Measurements from ENCODE around the gene SYTL1.

SYTL1 gene

DNA sequence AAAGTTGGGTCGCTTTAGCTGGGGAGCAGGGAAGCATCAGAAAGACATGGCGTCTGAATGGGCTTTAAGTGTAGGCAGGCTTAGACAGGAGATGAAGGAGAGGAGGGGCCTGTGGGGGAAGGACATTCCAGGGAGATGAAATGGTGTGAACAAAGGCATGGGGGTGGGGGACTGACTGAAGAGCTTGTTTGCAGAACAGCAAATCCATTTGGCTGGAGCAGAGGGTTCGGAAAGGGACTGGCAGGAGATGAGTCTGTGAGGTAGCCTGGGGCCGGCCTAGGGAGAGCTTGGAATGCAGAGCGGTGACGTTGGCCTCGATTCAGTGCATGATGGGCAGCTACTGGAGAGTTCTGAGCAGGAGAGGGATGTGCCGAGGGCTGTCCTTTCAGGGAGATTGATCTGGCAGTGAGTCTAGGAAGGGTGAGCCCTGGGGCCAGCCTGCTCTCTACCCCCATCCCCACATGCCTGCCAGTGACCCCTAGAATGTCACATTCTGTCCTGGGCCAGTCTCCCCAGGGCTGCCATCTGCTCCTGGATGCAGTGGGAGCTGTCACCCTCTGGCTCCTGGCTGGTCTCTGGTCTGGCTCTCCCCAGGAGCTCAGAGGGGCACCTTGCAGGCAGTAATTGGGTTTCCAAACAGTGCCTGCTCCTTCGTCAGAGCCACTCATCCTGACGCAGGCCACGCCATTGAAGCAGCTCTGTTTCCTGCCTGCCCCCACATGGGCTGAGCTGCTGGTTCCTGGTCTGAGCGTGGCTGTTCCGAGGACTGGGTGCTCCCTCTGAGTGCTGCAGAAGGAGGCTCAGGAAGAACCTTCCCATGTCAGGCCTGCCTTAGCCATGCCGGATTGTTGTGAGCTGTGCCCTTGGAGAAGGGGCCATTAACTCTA is 42.2 kb upstream of the SYTL1 start:
- DNase-seq (ENCODE audit: low read depth): no peak
- TF ChIP-seq, protein P1, sequence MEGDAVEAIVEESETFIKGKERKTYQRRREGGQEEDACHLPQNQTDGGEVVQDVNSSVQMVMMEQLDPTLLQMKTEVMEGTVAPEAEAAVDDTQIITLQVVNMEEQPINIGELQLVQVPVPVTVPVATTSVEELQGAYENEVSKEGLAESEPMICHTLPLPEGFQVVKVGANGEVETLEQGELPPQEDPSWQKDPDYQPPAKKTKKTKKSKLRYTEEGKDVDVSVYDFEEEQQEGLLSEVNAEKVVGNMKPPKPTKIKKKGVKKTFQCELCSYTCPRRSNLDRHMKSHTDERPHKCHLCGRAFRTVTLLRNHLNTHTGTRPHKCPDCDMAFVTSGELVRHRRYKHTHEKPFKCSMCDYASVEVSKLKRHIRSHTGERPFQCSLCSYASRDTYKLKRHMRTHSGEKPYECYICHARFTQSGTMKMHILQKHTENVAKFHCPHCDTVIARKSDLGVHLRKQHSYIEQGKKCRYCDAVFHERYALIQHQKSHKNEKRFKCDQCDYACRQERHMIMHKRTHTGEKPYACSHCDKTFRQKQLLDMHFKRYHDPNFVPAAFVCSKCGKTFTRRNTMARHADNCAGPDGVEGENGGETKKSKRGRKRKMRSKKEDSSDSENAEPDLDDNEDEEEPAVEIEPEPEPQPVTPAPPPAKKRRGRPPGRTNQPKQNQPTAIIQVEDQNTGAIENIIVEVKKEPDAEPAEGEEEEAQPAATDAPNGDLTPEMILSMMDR (IDR thresholded peaks at IDR 0.05; ENCODE audit: control insufficient read depth, extremely low read depth, insufficient read depth): no peak
- no peak overlapping the region for H3K4me3 ChIP-seq (ENCODE audit: low read depth, low read length)

DNA sequence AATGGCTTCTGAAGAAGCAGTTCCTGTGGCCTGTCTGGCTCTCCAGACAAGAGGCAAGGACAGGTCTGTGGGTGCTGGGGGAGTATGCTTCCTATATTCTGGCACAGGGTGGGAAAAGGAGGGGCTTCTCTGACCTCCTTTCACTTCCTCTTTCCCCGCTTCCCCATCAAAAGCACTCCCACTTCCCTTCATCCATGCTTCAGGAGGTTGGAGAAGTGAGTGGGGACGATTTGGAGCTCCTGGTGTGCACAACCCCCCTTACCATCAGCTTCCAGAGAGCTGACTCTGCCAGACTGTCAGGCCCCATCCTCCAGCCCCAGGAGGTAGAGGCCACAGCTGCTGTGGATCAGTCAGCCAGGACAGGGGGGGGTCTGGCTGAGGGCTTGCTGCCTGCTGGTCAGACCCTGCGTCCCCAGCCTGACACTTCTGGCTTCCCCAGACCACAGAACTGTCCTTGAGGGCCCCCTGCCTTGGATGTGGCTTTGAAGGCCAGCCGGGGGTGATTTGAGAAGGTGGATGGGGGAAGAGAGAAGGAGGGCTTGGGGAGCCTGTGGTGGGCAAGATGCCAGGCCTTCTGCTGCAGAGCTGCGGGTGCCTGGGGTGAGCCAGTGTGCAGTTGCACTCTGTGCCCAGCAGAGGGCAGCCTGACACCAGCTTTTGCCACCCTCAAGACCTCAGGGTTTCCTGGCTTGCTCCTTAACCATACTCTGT is 41.3 kb upstream of the SYTL1 start:
- H3K4me3 ChIP-seq (ENCODE audit: low read depth, low read length): no peak overlapping the region
- TF ChIP-seq, protein P1 (IDR thresholded peaks at IDR 0.05; ENCODE audit: control insufficient read depth, extremely low read depth, insufficient read depth): peak; percentile 93
- DNase-seq (ENCODE audit: low read depth): peak; percentile 59

DNA sequence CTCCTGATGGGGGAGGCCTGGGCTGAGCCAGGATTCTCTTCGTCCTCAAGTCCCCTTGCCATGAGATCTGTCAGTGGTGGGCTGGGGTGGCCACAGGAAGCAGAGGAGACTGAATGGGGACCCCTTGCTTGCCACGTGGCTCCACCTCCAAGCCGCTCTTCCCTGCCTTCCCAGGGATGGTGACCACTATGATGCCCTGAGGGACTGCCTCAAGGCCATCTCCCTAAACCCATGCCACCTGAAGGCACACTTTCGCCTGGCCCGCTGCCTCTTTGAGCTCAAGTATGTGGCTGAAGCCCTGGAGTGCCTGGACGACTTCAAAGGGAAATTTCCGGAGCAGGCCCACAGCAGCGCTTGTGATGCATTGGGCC is 40.8 kb upstream of the SYTL1 start:
- H3K4me3 ChIP-seq (ENCODE audit: low read depth, low read length): no peak overlapping the region
- TF ChIP-seq, protein P1 (IDR thresholded peaks at IDR 0.05; ENCODE audit: control insufficient read depth, extremely low read depth, insufficient read depth): no peak
- DNase-seq (ENCODE audit: low read depth): no peak

DNA sequence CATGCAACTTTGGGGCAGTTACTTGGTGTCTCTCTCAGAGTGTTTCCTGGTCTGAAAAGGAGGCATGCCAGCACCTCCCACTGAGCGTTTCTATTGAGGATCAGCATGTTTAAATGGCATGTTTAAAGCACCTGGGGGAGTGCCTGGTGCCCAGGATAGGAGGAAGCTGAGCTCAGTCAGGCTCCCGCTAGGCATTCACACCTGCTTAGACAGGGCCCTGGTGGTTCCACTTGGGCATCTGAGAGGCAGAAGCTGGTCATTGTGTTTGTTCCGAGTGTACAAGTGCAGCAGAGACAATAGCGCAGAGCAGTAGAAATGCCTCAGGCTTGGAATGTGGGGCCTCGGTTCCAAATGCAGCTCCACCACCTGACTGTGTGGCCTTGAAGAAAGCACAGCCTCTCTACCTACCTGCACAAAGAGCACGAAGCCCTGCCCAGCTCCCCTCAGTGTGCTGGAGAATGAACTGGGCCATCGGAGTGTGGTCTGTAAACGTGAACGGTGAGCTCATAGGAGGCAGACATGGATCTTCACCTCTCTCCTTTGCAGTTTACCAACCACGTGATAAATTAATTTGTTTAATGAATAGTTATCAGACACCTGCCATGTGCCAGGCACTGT is 40.1 kb upstream of the SYTL1 start:
- H3K4me3 ChIP-seq (ENCODE audit: low read depth, low read length): no peak overlapping the region
- TF ChIP-seq, protein P1 (IDR thresholded peaks at IDR 0.05; ENCODE audit: control insufficient read depth, extremely low read depth, insufficient read depth): no peak
- DNase-seq (ENCODE audit: low read depth): no peak

DNA sequence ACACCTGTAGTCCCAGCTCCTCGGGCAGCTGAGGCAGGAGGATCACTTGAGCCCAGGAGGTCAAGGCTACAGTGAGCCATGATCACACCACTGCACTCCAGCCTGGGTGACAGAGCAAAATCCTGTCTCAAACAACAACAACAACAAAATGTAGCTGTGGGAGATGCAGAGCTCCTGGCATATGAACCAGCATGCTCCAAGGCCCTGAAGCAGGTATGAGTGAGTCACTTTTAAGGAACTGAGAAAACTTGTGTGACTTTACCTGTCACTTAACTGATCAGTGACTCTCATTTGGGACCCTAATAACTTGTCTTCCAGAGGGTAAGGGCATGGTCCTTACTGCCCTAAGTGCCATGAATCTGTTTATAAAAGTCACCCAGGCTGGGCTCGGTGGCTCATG is 39.2 kb upstream of the SYTL1 start:
- no peak overlapping the region for H3K4me3 ChIP-seq (ENCODE audit: low read depth, low read length)
- TF ChIP-seq, protein P1 (IDR thresholded peaks at IDR 0.05; ENCODE audit: control insufficient read depth, extremely low read depth, insufficient read depth): no peak
- no peak for DNase-seq (ENCODE audit: low read depth)

DNA sequence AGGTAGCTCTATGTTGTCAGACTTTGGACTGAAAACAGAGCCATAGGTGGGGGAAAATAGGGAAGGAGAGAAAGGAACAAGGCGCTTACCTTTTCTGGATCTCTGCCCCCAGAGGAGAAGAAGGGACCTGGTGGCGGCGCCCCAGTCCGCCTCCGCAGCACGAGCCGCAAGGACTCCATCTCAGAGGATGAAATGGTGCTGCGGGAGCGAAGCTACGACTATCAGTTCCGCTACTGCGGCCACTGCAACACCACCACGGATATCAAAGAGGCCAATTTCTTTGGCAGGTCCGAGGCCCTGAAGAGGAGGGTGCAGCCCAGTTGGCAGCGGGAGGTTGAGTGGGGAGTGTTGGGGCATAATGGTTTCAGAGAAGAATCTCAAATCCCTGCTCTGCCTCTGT is 38.3 kb upstream of the SYTL1 start:
- TF ChIP-seq, protein P1 (IDR thresholded peaks at IDR 0.05; ENCODE audit: control insufficient read depth, extremely low read depth, insufficient read depth): no peak
- H3K4me3 ChIP-seq (ENCODE audit: low read depth, low read length): no peak overlapping the region
- no peak for DNase-seq (ENCODE audit: low read depth)
